OCI-LY1 (cell line): ENCODE data around the gene GLB1L3.

Experiments used
- EZH2 ChIP-seq: fragments of 200-600 bp; sonication (generic), shearing (Covaris generic); IDR thresholded peaks from 2 replicates; pipeline ENCODE4 v1.8.0; 2017; ENCODE audit warnings: borderline replicate concordance, mixed run types, mild to moderate bottlenecking, antibody characterized with exemption, low read length, moderate library complexity, mixed read lengths
- TF ChIP-seq, protein P1 (sequence below): fragments of 200-600 bp; sonication (generic), shearing (Covaris generic); IDR thresholded peaks from 2 replicates; pipeline ENCODE4 v1.5.1; 2017; ENCODE audit warnings: mild to moderate bottlenecking, antibody characterized with exemption, low read length, moderate library complexity, mixed read lengths

DNA sequence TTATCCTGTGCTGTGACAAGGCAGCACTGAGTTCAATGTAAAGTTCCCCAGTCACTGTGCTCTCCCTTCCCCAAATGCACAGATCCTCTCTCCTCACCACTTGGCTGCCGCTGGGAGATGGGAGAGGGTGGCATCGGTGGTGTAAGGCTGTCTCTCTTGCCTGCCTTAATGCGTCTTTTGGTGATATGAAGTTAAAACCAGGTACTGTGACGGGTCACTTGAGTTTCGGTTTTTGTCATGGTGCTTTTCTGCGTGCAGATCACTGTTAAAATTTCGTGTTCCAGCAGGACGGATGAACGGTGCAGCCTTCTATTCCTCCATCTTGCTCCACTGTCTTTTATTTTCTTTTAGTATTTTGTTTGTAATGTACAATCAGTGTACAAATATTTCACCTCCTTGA lies 74.2 kb downstream of the GLB1L3 start:
- TF ChIP-seq, protein P1, sequence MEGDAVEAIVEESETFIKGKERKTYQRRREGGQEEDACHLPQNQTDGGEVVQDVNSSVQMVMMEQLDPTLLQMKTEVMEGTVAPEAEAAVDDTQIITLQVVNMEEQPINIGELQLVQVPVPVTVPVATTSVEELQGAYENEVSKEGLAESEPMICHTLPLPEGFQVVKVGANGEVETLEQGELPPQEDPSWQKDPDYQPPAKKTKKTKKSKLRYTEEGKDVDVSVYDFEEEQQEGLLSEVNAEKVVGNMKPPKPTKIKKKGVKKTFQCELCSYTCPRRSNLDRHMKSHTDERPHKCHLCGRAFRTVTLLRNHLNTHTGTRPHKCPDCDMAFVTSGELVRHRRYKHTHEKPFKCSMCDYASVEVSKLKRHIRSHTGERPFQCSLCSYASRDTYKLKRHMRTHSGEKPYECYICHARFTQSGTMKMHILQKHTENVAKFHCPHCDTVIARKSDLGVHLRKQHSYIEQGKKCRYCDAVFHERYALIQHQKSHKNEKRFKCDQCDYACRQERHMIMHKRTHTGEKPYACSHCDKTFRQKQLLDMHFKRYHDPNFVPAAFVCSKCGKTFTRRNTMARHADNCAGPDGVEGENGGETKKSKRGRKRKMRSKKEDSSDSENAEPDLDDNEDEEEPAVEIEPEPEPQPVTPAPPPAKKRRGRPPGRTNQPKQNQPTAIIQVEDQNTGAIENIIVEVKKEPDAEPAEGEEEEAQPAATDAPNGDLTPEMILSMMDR: no peak
- no peak for TF ChIP-seq EZH2
